Osteocyte (in vitro differentiated cells): ENCODE measurements around the gene DDC. TPM values are rescaled to one million over a fixed set of nuclear protein-coding genes. Genes with fewer than 3 reads are reported as not detected.

Source experiments
- DNase-seq: peaks from one replicate; pipeline ENCODE4 v3.0.0; 2021; ENCODE audit warnings: mixed read lengths; ENCODE audit not compliant: unreplicated experiment; ENCODE audit errors: extremely low spot score
- H3K27ac Mint-ChIP-seq: one replicate; pipeline ENCODE4 v1.8.0; 2021; ENCODE audit warnings: mild to moderate bottlenecking, mixed read lengths; ENCODE audit not compliant: unreplicated experiment
- H3K27me3 Mint-ChIP-seq: one replicate; pipeline ENCODE4 v1.8.0; 2021; ENCODE audit warnings: mixed read lengths; ENCODE audit not compliant: unreplicated experiment
- H3K36me3 Mint-ChIP-seq: one replicate; pipeline ENCODE4 v1.8.0; 2021; ENCODE audit warnings: mixed read lengths; ENCODE audit not compliant: unreplicated experiment
- H3K4me1 Mint-ChIP-seq: one replicate; pipeline ENCODE4 v1.8.0; 2021; ENCODE audit warnings: mixed read lengths; ENCODE audit not compliant: unreplicated experiment
- H3K4me3 Mint-ChIP-seq: one replicate; pipeline ENCODE4 v1.8.0; 2021; ENCODE audit warnings: mild to moderate bottlenecking, moderate library complexity, mixed read lengths; ENCODE audit not compliant: unreplicated experiment
- H3K9me3 Mint-ChIP-seq: one replicate; pipeline ENCODE4 v1.8.0; 2021; ENCODE audit warnings: mixed read lengths; ENCODE audit not compliant: unreplicated experiment
- CTCF ChIP-seq: fragments of 200-600 bp; sonication (generic); IDR thresholded peaks from 2 replicates; pipeline ENCODE4 v1.5.0; 2021; ENCODE audit warnings: antibody characterized with exemption, mild to moderate bottlenecking, moderate library complexity
- total RNA-seq: library from RNA; stranded (reverse); gene quantifications from 2 replicates; pipeline ENCODE4 v1.2.1, GENCODE V29; 2021

DDC gene
- total RNA-seq, 1 donor from 2014 or later, result not detected

GRCh38 chr7:50499092-50499491, 66.1 kb downstream of the DDC start:
- TF ChIP-seq CTCF, result no peak
- H3K4me3 Mint-ChIP-seq, result no peak overlapping the region
- DNase-seq, result no peak
- peaks cover 4% of the 10 kb centered on the region for H3K9me3 Mint-ChIP-seq
- peaks cover 8% of the 10 kb centered on the region for H3K4me1 Mint-ChIP-seq
- peaks cover 16% of the 10 kb centered on the region for H3K27me3 Mint-ChIP-seq
- H3K27ac Mint-ChIP-seq, result no peak overlapping the region
- H3K36me3 Mint-ChIP-seq, result no peaks in the 10 kb centered on the region

GRCh38 chr7:50497968-50498367, 67.2 kb downstream of the DDC start:
- TF ChIP-seq CTCF, result no peak
- peaks cover 4% of the 10 kb centered on the region for H3K9me3 Mint-ChIP-seq
- peaks cover 8% of the 10 kb centered on the region for H3K4me1 Mint-ChIP-seq
- H3K4me3 Mint-ChIP-seq, result no peak overlapping the region
- no peak overlapping the region for H3K27ac Mint-ChIP-seq
- peaks cover 23% of the 10 kb centered on the region for H3K27me3 Mint-ChIP-seq
- no peak for DNase-seq
- H3K36me3 Mint-ChIP-seq, result no peaks in the 10 kb centered on the region

GRCh38 chr7:50497068-50497642, 68.0 kb downstream of the DDC start:
- Mint-ChIP-seq H3K4me1 (peaks cover 2% of the 10 kb centered on the region), H3K27ac (no peak overlapping the region), H3K4me3 (no peak overlapping the region), H3K27me3 (peaks cover 25% of the 10 kb centered on the region), H3K36me3 (no peaks in the 10 kb centered on the region), H3K9me3 (peaks cover 4% of the 10 kb centered on the region)
- no peak for TF ChIP-seq CTCF
- DNase-seq, result no peak

GRCh38 chr7:50496569-50496968, 68.6 kb downstream of the DDC start:
- no peak for TF ChIP-seq CTCF
- no peak overlapping the region for H3K4me3 Mint-ChIP-seq
- H3K27me3 Mint-ChIP-seq, result peaks cover 31% of the 10 kb centered on the region
- H3K27ac Mint-ChIP-seq, result no peak overlapping the region
- H3K36me3 Mint-ChIP-seq, result no peaks in the 10 kb centered on the region
- H3K4me1 Mint-ChIP-seq, result no peaks in the 10 kb centered on the region
- peaks cover 4% of the 10 kb centered on the region for H3K9me3 Mint-ChIP-seq
- no peak for DNase-seq

GRCh38 chr7:50495746-50496145, 69.5 kb downstream of the DDC start:
- no peaks in the 10 kb centered on the region for H3K9me3 Mint-ChIP-seq
- TF ChIP-seq CTCF, result no peak
- H3K27ac Mint-ChIP-seq, result no peak overlapping the region
- no peaks in the 10 kb centered on the region for H3K36me3 Mint-ChIP-seq
- H3K4me3 Mint-ChIP-seq, result no peak overlapping the region
- no peaks in the 10 kb centered on the region for H3K4me1 Mint-ChIP-seq
- no peak for DNase-seq
- peaks cover 36% of the 10 kb centered on the region for H3K27me3 Mint-ChIP-seq
